ENCODE measurements around the gene MDN1.

MDN1 gene

GRCh38 chr6:89727501-89727900 lies 92.1 kb downstream of the MDN1 start:
- no peaks in the 10 kb centered on the region for H3K27me3 ChIP-seq
- DNase-seq, result no peak
- no peaks in the 10 kb centered on the region for H3K9me3 ChIP-seq
- no peak for TF ChIP-seq CTCF (IDR thresholded peaks at IDR 0.05; ENCODE audit: low read depth, low read length)
- H3K4me1 ChIP-seq, result no peaks in the 10 kb centered on the region
- H3K36me3 ChIP-seq, result peaks cover 90% of the 10 kb centered on the region
- no peak overlapping the region for H3K4me3 ChIP-seq (ENCODE audit: low read depth, low read length)

- no peaks in the 10 kb centered on the region for H3K27me3 ChIP-seq
- DNase-seq, result no peak
- no peak for TF ChIP-seq CTCF (IDR thresholded peaks at IDR 0.05; ENCODE audit: low read depth, low read length)
- H3K4me3 ChIP-seq (ENCODE audit: low read depth, low read length), result no peak overlapping the region
- no peaks in the 10 kb centered on the region for H3K9me3 ChIP-seq
- H3K36me3 ChIP-seq, result peaks cover 83% of the 10 kb centered on the region
- no peaks in the 10 kb centered on the region for H3K4me1 ChIP-seq
Measured at GRCh38 chr6:89724981-89725380, 94.6 kb downstream of the MDN1 start.

GRCh38 chr6:89723046-89723445 lies 96.5 kb downstream of the MDN1 start:
- Histone ChIP-seq H3K36me3 (peaks cover 83% of the 10 kb centered on the region), H3K4me3 (ENCODE audit: low read depth, low read length) (no peak overlapping the region), H3K9me3 (no peaks in the 10 kb centered on the region), H3K4me1 (no peaks in the 10 kb centered on the region), H3K27me3 (no peaks in the 10 kb centered on the region)
- no peak for TF ChIP-seq CTCF (IDR thresholded peaks at IDR 0.05; ENCODE audit: low read depth, low read length)
- DNase-seq, result no peak

GRCh38 chr6:89716532-89716931 lies 103.1 kb downstream of the MDN1 start:
- Histone ChIP-seq H3K4me1 (no peaks in the 10 kb centered on the region), H3K27me3 (no peaks in the 10 kb centered on the region), H3K9me3 (no peaks in the 10 kb centered on the region), H3K4me3 (ENCODE audit: low read depth, low read length) (no peak overlapping the region), H3K36me3 (peaks cover 87% of the 10 kb centered on the region)
- no peak for TF ChIP-seq CTCF (IDR thresholded peaks at IDR 0.05; ENCODE audit: low read depth, low read length)
- DNase-seq, result no peak

- Histone ChIP-seq H3K4me3 (ENCODE audit: low read depth, low read length) (no peak overlapping the region), H3K27me3 (no peaks in the 10 kb centered on the region), H3K36me3 (peaks cover 97% of the 10 kb centered on the region), H3K4me1 (no peaks in the 10 kb centered on the region), H3K9me3 (no peaks in the 10 kb centered on the region)
- no peak for DNase-seq
- no peak for TF ChIP-seq CTCF (IDR thresholded peaks at IDR 0.05; ENCODE audit: low read depth, low read length)
Measured at GRCh38 chr6:89711801-89712200, 107.8 kb downstream of the MDN1 start.

GRCh38 chr6:89708316-89708715 lies 111.3 kb downstream of the MDN1 start:
- DNase-seq, result no peak
- H3K9me3 ChIP-seq, result no peaks in the 10 kb centered on the region
- H3K4me3 ChIP-seq (ENCODE audit: low read depth, low read length), result no peak overlapping the region
- TF ChIP-seq CTCF (IDR thresholded peaks at IDR 0.05; ENCODE audit: low read depth, low read length), result no peak
- peaks cover 94% of the 10 kb centered on the region for H3K36me3 ChIP-seq
- H3K27me3 ChIP-seq, result no peaks in the 10 kb centered on the region
- no peaks in the 10 kb centered on the region for H3K4me1 ChIP-seq
